Left ventricle myocardium inferior (tissue), 1 donor: Measurements from ENCODE around the gene CTNNBIP1. TPM values are rescaled to one million over a fixed set of nuclear protein-coding genes. Genes with fewer than 3 reads are reported as not detected.

Experiments
- DNase-seq: peaks from one replicate; pipeline ENCODE4 v3.0.0-alpha.2; 2020
- H3K27ac ChIP-seq: fragments of 200-600 bp; replicated peaks from 2 replicates; pipeline ENCODE4 v1.8.0; 2021
- H3K27me3 ChIP-seq: fragments of 200-600 bp; 2 replicates; pipeline ENCODE4 v1.8.0; 2021; ENCODE audit warnings: low read depth
- H3K36me3 ChIP-seq: fragments of 200-600 bp; 2 replicates; pipeline ENCODE4 v1.8.0; 2021
- H3K4me1 ChIP-seq: fragments of 200-600 bp; 2 replicates; pipeline ENCODE4 v1.8.0; 2021
- H3K4me3 ChIP-seq: fragments of 200-600 bp; 2 replicates; pipeline ENCODE4 v1.8.0; 2021; ENCODE audit warnings: mild to moderate bottlenecking, moderate library complexity
- H3K9me3 ChIP-seq: fragments of 200-600 bp; replicated peaks from 2 replicates; pipeline ENCODE4 v1.8.0; 2021
- intact Hi-C: fragments of 100-400 bp; cut with micrococcal nuclease; formaldehyde crosslinking; loops from one replicate; pipeline ENCODE4 v1.11.0; 2022
- total RNA-seq: library from RNA; stranded (reverse); fragmentation: NEBNext Ultra II Directional; extraction: Animal tissue kit (Norgen Biotek cat#: 25700); gene quantifications from one replicate; pipeline ENCODE4 v1.2.1, GENCODE V29; 2021
- TF ChIP-seq, protein P1 (sequence below): fragments of 200-600 bp; IDR thresholded peaks from 2 replicates; pipeline ENCODE4 v1.8.0; 2021; ENCODE audit warnings: antibody characterized with exemption, mild to moderate bottlenecking, borderline replicate concordance
- donor health status: DM: no; HTN: yes; CAD: no; lungs with severe emphysema.

Gene CTNNBIP1
- total RNA-seq, 1 donor from 2014 or later, result 42.6 TPM

DNA sequence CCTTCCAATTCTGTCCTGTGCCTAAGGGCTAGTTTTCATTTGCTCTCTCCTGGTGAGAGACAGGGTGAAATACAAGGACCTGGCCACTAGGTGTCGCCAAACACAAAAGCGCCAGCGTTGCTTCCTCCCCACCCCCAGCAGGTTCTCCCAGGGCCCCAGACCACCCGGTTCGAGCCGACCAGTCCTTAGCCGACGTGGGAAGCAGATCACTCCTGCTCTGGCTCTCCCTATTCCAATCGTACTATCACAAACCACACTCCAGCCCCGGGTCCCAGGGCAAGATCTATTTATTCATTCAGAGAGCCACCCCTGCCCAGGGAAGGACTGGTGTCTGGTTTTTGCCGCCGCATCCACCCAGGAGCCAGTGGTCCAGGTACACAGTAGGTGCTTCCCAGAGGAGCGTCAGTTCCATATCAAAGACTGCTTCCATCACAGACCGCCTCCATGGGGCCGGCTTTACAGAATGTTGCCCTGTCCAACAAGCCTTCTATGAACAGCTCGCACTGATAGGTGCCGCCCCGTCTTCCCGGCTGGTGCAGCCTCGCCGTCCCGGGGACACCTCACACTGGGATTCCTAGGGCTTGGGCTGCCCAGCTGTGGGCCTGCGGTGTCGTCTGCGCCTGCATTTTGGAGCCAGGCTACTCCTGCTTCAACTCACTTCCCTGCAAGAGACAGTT, 35.0 kb downstream of the CTNNBIP1 start:
- peak; percentile 67 for DNase-seq
- peak overlapping the region; percentile 83 for H3K27ac ChIP-seq
- TF ChIP-seq, protein P1, sequence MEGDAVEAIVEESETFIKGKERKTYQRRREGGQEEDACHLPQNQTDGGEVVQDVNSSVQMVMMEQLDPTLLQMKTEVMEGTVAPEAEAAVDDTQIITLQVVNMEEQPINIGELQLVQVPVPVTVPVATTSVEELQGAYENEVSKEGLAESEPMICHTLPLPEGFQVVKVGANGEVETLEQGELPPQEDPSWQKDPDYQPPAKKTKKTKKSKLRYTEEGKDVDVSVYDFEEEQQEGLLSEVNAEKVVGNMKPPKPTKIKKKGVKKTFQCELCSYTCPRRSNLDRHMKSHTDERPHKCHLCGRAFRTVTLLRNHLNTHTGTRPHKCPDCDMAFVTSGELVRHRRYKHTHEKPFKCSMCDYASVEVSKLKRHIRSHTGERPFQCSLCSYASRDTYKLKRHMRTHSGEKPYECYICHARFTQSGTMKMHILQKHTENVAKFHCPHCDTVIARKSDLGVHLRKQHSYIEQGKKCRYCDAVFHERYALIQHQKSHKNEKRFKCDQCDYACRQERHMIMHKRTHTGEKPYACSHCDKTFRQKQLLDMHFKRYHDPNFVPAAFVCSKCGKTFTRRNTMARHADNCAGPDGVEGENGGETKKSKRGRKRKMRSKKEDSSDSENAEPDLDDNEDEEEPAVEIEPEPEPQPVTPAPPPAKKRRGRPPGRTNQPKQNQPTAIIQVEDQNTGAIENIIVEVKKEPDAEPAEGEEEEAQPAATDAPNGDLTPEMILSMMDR, result peak; percentile 95
- H3K4me3 ChIP-seq, result peak overlapping the region; percentile 39
- H3K36me3 ChIP-seq, result peaks cover 19% of the 10 kb centered on the region
- H3K27me3 ChIP-seq, result no peaks in the 10 kb centered on the region
- intact Hi-C loops, result loop anchor here (10.0 kb wide), 1 partner anchor 70 kb away; the partner anchor contains the start of genes LZIC and NMNAT1
- H3K9me3 ChIP-seq, result no peaks in the 10 kb centered on the region
- H3K4me1 ChIP-seq, result peaks cover 45% of the 10 kb centered on the region

DNA sequence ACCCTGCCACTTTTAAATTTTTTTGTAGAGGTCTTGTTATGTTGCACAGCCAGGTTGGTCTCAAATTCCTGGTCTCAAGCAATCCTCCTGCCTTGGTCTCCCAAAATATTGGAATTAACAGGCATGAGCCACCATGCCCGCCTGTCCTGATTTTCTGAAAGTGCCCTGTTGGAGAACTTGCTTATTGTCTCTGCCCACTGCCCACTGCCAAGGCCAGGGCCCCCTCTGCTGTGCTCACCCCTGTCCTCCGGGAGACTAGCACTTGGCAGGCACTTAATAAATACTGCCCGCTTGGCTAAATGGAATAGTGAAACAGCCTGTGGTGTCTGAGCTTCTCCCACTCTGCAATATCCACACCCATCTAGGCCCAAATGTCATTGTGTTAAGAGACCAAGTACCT, 35.7 kb downstream of the CTNNBIP1 start:
- peaks cover 26% of the 10 kb centered on the region for H3K36me3 ChIP-seq
- TF ChIP-seq, protein P1, result no peak
- H3K9me3 ChIP-seq, result no peaks in the 10 kb centered on the region
- no peak overlapping the region for H3K4me3 ChIP-seq
- DNase-seq, result no peak
- intact Hi-C loops, result loop anchor here (10.0 kb wide), 1 partner anchor 70 kb away; the partner anchor contains the start of genes LZIC and NMNAT1
- no peaks in the 10 kb centered on the region for H3K27me3 ChIP-seq
- H3K27ac ChIP-seq, result peak overlapping the region; percentile 83
- peaks cover 45% of the 10 kb centered on the region for H3K4me1 ChIP-seq

DNA sequence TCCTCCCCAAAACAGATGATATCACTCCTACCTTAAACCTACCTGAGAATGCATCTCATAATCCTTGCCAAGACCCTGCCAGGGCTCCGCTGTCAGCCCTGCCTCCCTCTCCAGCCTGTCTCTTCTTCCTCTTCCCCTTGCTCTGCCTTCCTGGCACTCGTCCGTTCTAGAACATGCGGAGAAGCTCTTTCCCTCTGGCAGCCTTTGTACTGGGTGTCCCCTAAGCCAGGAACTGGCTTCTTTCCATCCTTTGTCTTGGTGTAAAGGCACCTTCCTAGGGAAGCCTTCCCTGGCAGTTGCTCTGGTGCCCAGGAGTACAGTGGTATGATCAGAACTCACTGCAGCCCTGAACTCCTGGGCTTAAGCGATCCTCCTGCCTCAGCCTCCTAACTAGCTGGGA, 36.1 kb downstream of the CTNNBIP1 start:
- no peak overlapping the region for H3K4me3 ChIP-seq
- no peak for DNase-seq
- peaks cover 30% of the 10 kb centered on the region for H3K36me3 ChIP-seq
- intact Hi-C loops, result loop anchor here (10.0 kb wide), 1 partner anchor 71 kb away; the partner anchor contains the start of genes LZIC and NMNAT1
- TF ChIP-seq, protein P1, result no peak
- no peaks in the 10 kb centered on the region for H3K9me3 ChIP-seq
- peaks cover 45% of the 10 kb centered on the region for H3K4me1 ChIP-seq
- H3K27ac ChIP-seq, result peak overlapping the region; percentile 83
- H3K27me3 ChIP-seq, result no peaks in the 10 kb centered on the region

DNA sequence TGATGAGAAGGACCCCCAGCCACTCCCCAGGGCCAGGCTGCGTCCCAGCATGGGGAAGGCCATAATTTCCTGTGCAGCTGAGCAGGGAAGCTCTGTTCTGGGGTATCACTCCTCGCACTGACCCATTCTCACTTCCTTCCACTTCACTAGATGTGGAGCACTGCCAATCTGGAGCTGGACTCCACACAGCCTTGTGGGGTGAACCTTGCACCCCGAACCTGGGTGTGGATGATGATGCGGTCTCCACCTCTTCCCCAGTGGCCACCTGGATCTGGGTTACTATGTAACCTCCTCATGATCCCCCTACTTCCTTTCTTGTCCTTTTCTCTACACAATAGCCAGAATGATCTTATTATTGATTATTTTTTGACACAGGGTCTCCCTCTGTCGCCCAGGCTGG, 36.7 kb downstream of the CTNNBIP1 start:
- no peak overlapping the region for H3K27ac ChIP-seq
- TF ChIP-seq, protein P1, result no peak
- no peak for DNase-seq
- no peaks in the 10 kb centered on the region for H3K9me3 ChIP-seq
- H3K36me3 ChIP-seq, result peaks cover 31% of the 10 kb centered on the region
- intact Hi-C loops, result loop anchor here (10.0 kb wide), 1 partner anchor 71 kb away; the partner anchor contains the start of genes LZIC and NMNAT1
- no peaks in the 10 kb centered on the region for H3K27me3 ChIP-seq
- H3K4me1 ChIP-seq, result peaks cover 45% of the 10 kb centered on the region
- no peak overlapping the region for H3K4me3 ChIP-seq

DNA sequence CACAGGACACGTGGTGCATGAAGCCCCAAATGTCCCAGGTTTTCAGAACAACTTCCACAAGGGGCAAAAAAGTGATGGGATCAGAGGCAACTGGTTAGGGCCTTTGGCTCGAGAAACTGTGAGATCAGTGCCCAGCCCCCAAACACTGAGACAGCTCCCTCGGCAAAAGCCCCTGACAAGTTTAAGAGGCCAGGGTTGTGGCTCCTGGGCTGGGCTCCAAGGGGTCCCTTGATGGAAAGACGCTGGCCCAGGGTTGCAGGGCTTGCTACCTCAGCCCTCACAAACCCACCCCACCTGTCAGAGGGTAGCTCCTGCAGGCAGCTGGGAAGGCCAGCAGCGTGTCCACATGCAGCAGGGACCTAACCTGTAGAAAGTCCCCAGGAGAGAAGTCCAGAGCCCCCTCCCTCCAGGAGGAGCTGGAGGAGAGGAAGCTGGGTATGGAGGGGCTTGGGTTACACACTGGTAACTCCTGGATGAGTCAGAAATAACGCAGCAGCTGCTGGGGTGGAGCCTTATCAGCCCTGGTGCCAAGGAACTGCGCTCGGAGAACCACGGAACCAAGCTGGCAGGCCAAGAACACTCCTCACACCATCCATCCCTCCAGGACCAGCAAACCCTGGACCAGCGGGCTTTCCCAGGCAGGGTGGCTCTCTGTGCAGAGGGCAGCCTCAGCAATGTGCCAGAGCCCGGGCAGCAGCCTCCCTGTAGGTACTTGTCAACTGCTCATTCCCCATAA, 37.5 kb downstream of the CTNNBIP1 start:
- no peak overlapping the region for H3K27ac ChIP-seq
- H3K4me1 ChIP-seq, result peaks cover 40% of the 10 kb centered on the region
- TF ChIP-seq, protein P1, result no peak
- H3K36me3 ChIP-seq, result peaks cover 31% of the 10 kb centered on the region
- intact Hi-C loops, result loop anchor here (10.0 kb wide), 1 partner anchor 72 kb away; the partner anchor contains the start of genes LZIC and NMNAT1
- H3K4me3 ChIP-seq, result no peak overlapping the region
- no peaks in the 10 kb centered on the region for H3K9me3 ChIP-seq
- DNase-seq, result no peak
- no peaks in the 10 kb centered on the region for H3K27me3 ChIP-seq
